Tibial nerve (tissue), 4 donors: ENCODE results near the gene TNFRSF13B. TPM values are rescaled to one million over a fixed set of nuclear protein-coding genes. Genes with fewer than 3 reads are reported as not detected.

ENCODE experiments used
- DNase-seq, 2 donors: peaks; one replicate each; pipeline ENCODE4 v3.0.0-alpha.2; 2019; ENCODE audit warnings: low spot score in 2 of 2
- H3K27ac ChIP-seq, 4 donors: fragments of 200-600 bp; sonication (generic) in 3 of 4; one replicate each; pipeline ENCODE4 v1.5.1; 2017 to 2019; ENCODE audit warnings: mild to moderate bottlenecking in 1 of 4
- H3K27me3 ChIP-seq, 2 donors: fragments of 200-600 bp; sonication (generic) in 1 of 2; one replicate each; pipeline versions ENCODE4 v1.5.1 to v1.6.0; 2017 to 2019
- H3K36me3 ChIP-seq, 3 donors: fragments of 200-600 bp; sonication (generic); one replicate each; pipeline ENCODE4 v1.5.1; 2018 to 2019
- H3K4me1 ChIP-seq, 4 donors: fragments of 200-600 bp; sonication (generic) in 3 of 4; one replicate each; pipeline ENCODE4 v1.5.1; 2017 to 2019
- H3K4me3 ChIP-seq, 4 donors: fragments of 200-600 bp; sonication (generic) in 3 of 4; one replicate each; pipeline ENCODE4 v1.5.1; 2017 to 2019; ENCODE audit warnings: mild to moderate bottlenecking in 1 of 4, moderate library complexity in 1 of 4
- H3K9me3 ChIP-seq, 4 donors: fragments of 200-600 bp; sonication (generic) in 3 of 4; one replicate each; pipeline ENCODE4 v1.5.1; 2017 to 2019
- EP300 ChIP-seq, 2 donors: sonication (generic); formaldehyde crosslinking; IDR thresholded peaks; one replicate each; pipeline ENCODE4 v1.6.1; 2017; ENCODE audit warnings: antibody characterized with exemption in 2 of 2, mild to moderate bottlenecking in 1 of 2
- POLR2A ChIP-seq, 2 donors: fragments of 450-650 bp; IDR thresholded peaks; one replicate each; pipeline ENCODE4 v1.6.1; 2017; ENCODE audit warnings: antibody characterized with exemption in 2 of 2, mild to moderate bottlenecking in 2 of 2, moderate library complexity in 2 of 2
- WGBS, 2 donors: methylation state at CpG; one replicate each; pipeline ENCODE4 v1.1.5; 2018; 5-methylcytosine and 5-hydroxymethylcytosine counted together
- total RNA-seq, 4 donors: library from RNA; depleted of rRNA; stranded (reverse); fragments of >200 nt; gene quantifications; one replicate each; pipeline ENCODE4 v1.1.0, GENCODE V29; 2016
- TF ChIP-seq, protein P1 (sequence below), 5 experiments: fragments of 200-600 bp in 3 of 5; fragments of 450-650 bp in 2 of 5; sonication (generic) in 3 of 5; IDR thresholded peaks; one replicate each; pipeline ENCODE4 v1.5.1; 2016 to 2019; ENCODE audit warnings: antibody characterized with exemption in 5 of 5, mild to moderate bottlenecking in 3 of 5, moderate library complexity in 2 of 5

The TNFRSF13B gene
- total RNA-seq, 4 donors from 2014 or later, result not detected

DNA sequence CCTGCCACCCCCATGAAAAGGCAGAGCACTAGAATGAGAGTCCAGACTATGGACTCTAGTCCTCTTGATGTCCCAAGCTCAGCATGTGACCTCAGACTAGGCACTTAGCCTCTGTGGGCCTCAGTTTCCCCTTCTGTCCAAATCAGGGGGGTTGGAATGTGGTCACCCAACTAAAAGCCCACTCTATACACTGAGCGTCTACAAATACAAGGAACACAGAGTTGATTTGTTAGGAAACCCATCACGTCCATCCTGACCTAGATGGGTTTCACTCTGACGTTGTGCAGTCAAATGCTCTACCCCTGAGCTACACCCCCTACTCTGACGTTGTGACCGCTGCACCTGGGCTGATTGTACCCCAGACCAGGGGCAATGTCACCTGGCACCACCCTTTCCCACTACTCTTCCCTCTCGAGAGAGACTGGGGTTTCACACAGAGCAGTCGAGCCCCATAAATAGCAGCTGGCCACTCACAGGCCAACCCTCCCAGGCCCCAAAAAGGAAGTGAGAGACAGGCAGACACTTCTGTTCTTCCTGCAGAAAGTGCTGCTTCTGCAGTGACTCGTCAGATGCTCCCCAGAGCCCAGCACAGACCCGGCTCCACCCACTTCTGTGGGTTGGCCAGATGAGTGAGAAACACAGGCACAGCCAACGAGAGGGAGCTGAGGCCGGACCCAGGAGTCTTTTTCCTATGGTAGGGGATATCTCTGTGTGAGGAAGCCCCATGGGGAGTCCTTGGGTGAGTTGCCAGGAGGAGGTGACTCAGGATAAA is 16.1 kb upstream of the TNFRSF13B start:
- Histone ChIP-seq H3K4me3 (peak overlapping the region in 1 of 4 donors; percentile 4), H3K4me1 (peaks cover 0 to 32% (median 9%) of the 10 kb centered on the region in 4 donors), H3K27me3 (no peaks in the 10 kb centered on the region), H3K36me3 (no peaks in the 10 kb centered on the region), H3K27ac (peak overlapping the region in 3 of 4 donors; percentile 29 to 64 (median 46)), H3K9me3 (no peaks in the 10 kb centered on the region)
- WGBS, 2 donors, result 39 to 44% methylated on average over 10 to 11 of the region's 11 CpGs
- DNase-seq, result peak; percentile 49 to 50
- TF ChIP-seq EP300 (IDR thresholded peaks at IDR 0.05) (peak in 1 of 2 donors; percentile 17), POLR2A (IDR thresholded peaks at IDR 0.05) (no peak)
- TF ChIP-seq, protein P1, sequence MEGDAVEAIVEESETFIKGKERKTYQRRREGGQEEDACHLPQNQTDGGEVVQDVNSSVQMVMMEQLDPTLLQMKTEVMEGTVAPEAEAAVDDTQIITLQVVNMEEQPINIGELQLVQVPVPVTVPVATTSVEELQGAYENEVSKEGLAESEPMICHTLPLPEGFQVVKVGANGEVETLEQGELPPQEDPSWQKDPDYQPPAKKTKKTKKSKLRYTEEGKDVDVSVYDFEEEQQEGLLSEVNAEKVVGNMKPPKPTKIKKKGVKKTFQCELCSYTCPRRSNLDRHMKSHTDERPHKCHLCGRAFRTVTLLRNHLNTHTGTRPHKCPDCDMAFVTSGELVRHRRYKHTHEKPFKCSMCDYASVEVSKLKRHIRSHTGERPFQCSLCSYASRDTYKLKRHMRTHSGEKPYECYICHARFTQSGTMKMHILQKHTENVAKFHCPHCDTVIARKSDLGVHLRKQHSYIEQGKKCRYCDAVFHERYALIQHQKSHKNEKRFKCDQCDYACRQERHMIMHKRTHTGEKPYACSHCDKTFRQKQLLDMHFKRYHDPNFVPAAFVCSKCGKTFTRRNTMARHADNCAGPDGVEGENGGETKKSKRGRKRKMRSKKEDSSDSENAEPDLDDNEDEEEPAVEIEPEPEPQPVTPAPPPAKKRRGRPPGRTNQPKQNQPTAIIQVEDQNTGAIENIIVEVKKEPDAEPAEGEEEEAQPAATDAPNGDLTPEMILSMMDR (IDR thresholded peaks at IDR 0.05), result no peak

DNA sequence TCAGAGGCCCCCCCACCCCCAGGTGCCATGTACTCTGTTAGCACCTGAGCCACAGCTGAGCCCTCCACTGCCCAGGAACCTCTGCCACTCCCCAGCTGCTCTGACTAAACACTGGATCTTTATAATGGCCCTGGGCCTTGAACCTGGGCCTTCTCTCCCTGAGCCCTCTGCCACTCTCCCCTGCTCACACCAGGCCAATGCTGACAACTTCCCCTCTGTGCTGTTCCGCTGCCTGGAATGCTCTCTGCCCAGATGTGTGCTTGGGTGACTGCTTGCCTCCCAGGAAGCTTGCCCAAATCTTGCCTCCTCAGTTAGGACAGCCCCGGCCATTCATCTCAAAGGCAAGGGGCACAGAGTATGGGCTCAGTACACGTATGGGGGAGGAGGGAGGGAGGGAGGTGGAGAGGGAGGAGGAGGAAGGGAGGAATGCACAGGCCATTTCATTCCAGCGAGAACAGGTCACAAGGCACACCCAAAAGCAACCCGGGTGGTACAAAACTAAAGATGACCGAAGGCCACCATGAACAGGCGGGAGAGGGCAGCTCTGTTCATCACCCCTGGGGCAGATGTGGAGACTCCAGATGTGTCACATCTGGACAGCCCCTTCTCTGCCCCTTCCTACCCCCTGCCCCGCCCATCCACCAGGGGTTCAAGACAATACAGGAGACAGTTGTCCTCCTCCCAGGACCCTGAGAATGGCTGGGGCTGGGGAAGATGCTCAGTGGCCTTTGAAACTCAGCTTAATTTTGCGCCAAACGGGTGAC is 15.3 kb upstream of the TNFRSF13B start:
- WGBS, 2 donors, result 73 to 77% methylated on average over 10 of the region's 10 CpGs
- no peaks in the 10 kb centered on the region for H3K9me3 ChIP-seq
- H3K27me3 ChIP-seq, result no peaks in the 10 kb centered on the region
- peaks cover 0 to 32% (median 9%) of the 10 kb centered on the region in 4 donors for H3K4me1 ChIP-seq
- no peaks in the 10 kb centered on the region for H3K36me3 ChIP-seq
- peak overlapping the region in 2 of 4 donors; percentile 29 to 64 for H3K27ac ChIP-seq
- DNase-seq, result no peak
- no peak overlapping the region for H3K4me3 ChIP-seq
- TF ChIP-seq EP300 (IDR thresholded peaks at IDR 0.05) (no peak), POLR2A (IDR thresholded peaks at IDR 0.05) (no peak)
- TF ChIP-seq, protein P1 (IDR thresholded peaks at IDR 0.05), result no peak

DNA sequence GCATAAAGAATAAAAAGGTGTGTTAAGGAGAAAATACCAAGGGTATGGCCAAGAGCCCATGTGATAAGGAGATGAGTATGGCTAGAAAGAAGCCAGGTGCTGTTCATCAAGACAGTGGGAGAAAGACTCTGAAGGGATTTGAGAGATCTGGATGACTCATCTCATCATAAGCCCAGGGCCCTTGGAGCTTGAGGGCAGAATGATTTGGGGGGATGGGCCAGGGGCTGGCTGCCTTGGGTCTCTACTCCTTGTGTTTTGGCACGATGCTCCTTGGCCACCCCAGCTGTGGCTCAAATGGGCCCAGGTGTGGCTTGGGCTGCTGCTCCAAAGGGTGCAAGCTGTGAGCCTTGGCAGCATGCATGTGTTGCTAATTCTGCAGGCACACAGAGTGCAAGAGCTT is 14.5 kb upstream of the TNFRSF13B start:
- 55 to 67% methylated on average over 1 of the region's 1 CpG for WGBS, 2 donors
- DNase-seq, result no peak
- TF ChIP-seq, protein P1 (IDR thresholded peaks at IDR 0.05), result no peak
- TF ChIP-seq POLR2A (IDR thresholded peaks at IDR 0.05) (no peak), EP300 (IDR thresholded peaks at IDR 0.05) (no peak)

DNA sequence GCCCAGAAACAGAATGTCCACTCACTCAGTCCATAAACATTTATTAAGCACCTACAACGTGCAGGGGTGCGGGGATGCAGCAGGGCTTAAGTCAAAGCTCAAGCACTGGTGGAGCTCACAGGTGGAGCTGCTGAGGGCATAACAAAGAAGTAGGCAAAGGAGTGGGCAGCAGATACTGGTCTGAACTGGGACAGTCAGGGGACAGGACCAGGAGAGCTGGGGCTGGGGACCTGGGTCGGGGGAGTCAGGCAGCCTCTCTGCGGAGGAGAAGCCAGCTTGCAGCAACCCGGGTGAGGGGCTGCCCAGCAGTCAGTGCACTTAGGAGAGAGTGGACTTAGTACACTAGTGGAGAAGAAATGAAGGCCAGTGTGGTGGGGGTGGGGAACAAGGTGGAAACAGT is 10.0 kb upstream of the TNFRSF13B start:
- no peak for DNase-seq
- Histone ChIP-seq H3K27ac (no peak overlapping the region), H3K9me3 (no peaks in the 10 kb centered on the region), H3K36me3 (no peaks in the 10 kb centered on the region), H3K4me1 (no peaks in the 10 kb centered on the region), H3K4me3 (no peak overlapping the region), H3K27me3 (peaks cover 0 to 4% of the 10 kb centered on the region in 2 donors)
- TF ChIP-seq EP300 (IDR thresholded peaks at IDR 0.05) (no peak), POLR2A (IDR thresholded peaks at IDR 0.05) (no peak)
- TF ChIP-seq, protein P1 (IDR thresholded peaks at IDR 0.05), result no peak
- WGBS, 2 donors, result 75 to 78% methylated on average over 5 of the region's 5 CpGs

More for the DNA sequence above, 14.5 kb upstream of the TNFRSF13B start:
- no peak overlapping the region for H3K27ac ChIP-seq
- H3K36me3 ChIP-seq, result no peaks in the 10 kb centered on the region
- no peaks in the 10 kb centered on the region for H3K27me3 ChIP-seq
- H3K4me3 ChIP-seq, result no peak overlapping the region
- peaks cover 0 to 29% (median 9%) of the 10 kb centered on the region in 4 donors for H3K4me1 ChIP-seq
- H3K9me3 ChIP-seq, result no peaks in the 10 kb centered on the region
